OCI-LY3 (cell line): ENCODE measurements around the gene LRFN2.

Experiments
- CTCF ChIP-seq: fragments of 200-600, 300-600 bp; sonication (generic); IDR thresholded peaks from 2 replicates; pipeline ENCODE4 v1.5.1; 2014; ENCODE audit warnings: antibody characterized with exemption, low read length, low read depth
- EZH2phosphoT487 ChIP-seq: fragments of 200-600 bp; shearing (Covaris generic); IDR thresholded peaks from 2 replicates; pipeline ENCODE4 v1.6.1; 2018; ENCODE audit warnings: antibody characterized with exemption, mixed run types, low read depth

- TF ChIP-seq CTCF (no peak), EZH2phosphoT487 (no peak)
These were observed 155.5 kb downstream of the LRFN2 start for GRCh38 chr6:40431706-40432105.
